ENCODE measurements around the gene EIF3L. TPM values are rescaled to one million over a fixed set of nuclear protein-coding genes. Genes with fewer than 3 reads are reported as not detected.

The EIF3L gene
- total RNA-seq, 1 donor from 2014 or later, result 452 TPM

- Mint-ChIP-seq H3K4me3 (ENCODE audit: unreplicated experiment) (no peak overlapping the region), H3K9me3 (ENCODE audit: unreplicated experiment) (no peaks in the 10 kb centered on the region), H3K36me3 (ENCODE audit: unreplicated experiment) (peaks cover 18% of the 10 kb centered on the region), H3K27ac (ENCODE audit: unreplicated experiment) (no peak overlapping the region), H3K4me1 (ENCODE audit: unreplicated experiment) (peaks cover 3% of the 10 kb centered on the region), H3K27me3 (ENCODE audit: unreplicated experiment) (no peaks in the 10 kb centered on the region)
- no peak for DNase-seq (ENCODE audit: extremely low spot score, unreplicated experiment)
- TF ChIP-seq CTCF (IDR thresholded peaks at IDR 0.05), result no peak
Measured at GRCh38 chr22:37925330-37925729, 76.1 kb downstream of the EIF3L start.

DNA sequence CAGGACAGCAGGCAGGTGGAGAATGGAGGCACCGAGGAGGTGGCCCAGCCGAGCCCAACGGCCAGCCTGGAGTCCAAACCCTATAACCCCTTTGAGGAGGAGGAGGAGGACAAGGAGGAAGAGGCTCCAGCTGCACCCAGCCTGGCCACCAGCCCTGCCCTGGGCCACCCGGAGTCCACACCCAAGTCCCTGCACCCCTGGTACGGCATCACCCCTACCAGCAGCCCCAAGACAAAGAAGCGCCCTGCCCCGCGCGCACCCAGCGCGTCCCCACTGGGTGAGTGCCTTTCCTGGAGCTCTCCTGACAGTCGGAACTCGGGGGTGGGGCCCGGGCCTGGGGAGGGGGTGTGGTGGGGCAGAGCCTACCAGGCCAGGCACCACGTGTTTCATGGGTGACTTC is 76.5 kb downstream of the EIF3L start:
- no peak for DNase-seq (ENCODE audit: extremely low spot score, unreplicated experiment)
- H3K9me3 Mint-ChIP-seq (ENCODE audit: unreplicated experiment), result no peaks in the 10 kb centered on the region

GRCh38 chr22:37926358-37926757 is 77.1 kb downstream of the EIF3L start:
- Mint-ChIP-seq H3K27ac (ENCODE audit: unreplicated experiment) (no peak overlapping the region), H3K36me3 (ENCODE audit: unreplicated experiment) (peaks cover 18% of the 10 kb centered on the region), H3K9me3 (ENCODE audit: unreplicated experiment) (no peaks in the 10 kb centered on the region), H3K27me3 (ENCODE audit: unreplicated experiment) (no peaks in the 10 kb centered on the region), H3K4me1 (ENCODE audit: unreplicated experiment) (peaks cover 11% of the 10 kb centered on the region), H3K4me3 (ENCODE audit: unreplicated experiment) (no peak overlapping the region)
- no peak for DNase-seq (ENCODE audit: extremely low spot score, unreplicated experiment)
- no peak for TF ChIP-seq CTCF (IDR thresholded peaks at IDR 0.05)

More for the DNA sequence above, 76.5 kb downstream of the EIF3L start:
- Mint-ChIP-seq H3K27me3 (ENCODE audit: unreplicated experiment) (no peaks in the 10 kb centered on the region), H3K27ac (ENCODE audit: unreplicated experiment) (no peak overlapping the region), H3K4me3 (ENCODE audit: unreplicated experiment) (no peak overlapping the region), H3K36me3 (ENCODE audit: unreplicated experiment) (peaks cover 18% of the 10 kb centered on the region), H3K4me1 (ENCODE audit: unreplicated experiment) (peaks cover 7% of the 10 kb centered on the region)
- no peak for TF ChIP-seq CTCF (IDR thresholded peaks at IDR 0.05)

- no peak overlapping the region for H3K4me3 Mint-ChIP-seq (ENCODE audit: unreplicated experiment)
- H3K27me3 Mint-ChIP-seq (ENCODE audit: unreplicated experiment), result no peaks in the 10 kb centered on the region
- peaks cover 16% of the 10 kb centered on the region for H3K4me1 Mint-ChIP-seq (ENCODE audit: unreplicated experiment)
- no peaks in the 10 kb centered on the region for H3K9me3 Mint-ChIP-seq (ENCODE audit: unreplicated experiment)
- no peak for TF ChIP-seq CTCF (IDR thresholded peaks at IDR 0.05)
- no peak for DNase-seq (ENCODE audit: extremely low spot score, unreplicated experiment)
- H3K36me3 Mint-ChIP-seq (ENCODE audit: unreplicated experiment), result peaks cover 18% of the 10 kb centered on the region
- no peak overlapping the region for H3K27ac Mint-ChIP-seq (ENCODE audit: unreplicated experiment)
Measured at GRCh38 chr22:37926771-37927636, 77.8 kb downstream of the EIF3L start.

DNA sequence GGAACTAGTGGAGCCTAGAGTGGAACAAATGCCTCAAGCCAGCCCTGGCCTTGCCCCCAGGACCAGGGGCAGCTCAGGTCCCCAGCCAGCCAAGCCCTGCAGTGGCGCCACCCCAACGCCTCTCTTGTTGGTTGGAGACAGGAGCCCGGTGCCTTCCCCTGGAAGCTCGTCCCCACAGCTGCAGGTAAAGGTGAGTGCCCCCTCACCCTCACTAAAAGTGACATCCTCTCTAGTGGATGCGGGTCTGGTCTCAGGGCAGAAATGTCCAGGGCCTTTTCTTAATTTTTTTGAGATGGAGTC is 78.4 kb downstream of the EIF3L start:
- peaks cover 17% of the 10 kb centered on the region for H3K4me1 Mint-ChIP-seq (ENCODE audit: unreplicated experiment)
- H3K4me3 Mint-ChIP-seq (ENCODE audit: unreplicated experiment), result no peak overlapping the region
- no peak for DNase-seq (ENCODE audit: extremely low spot score, unreplicated experiment)
- H3K27me3 Mint-ChIP-seq (ENCODE audit: unreplicated experiment), result no peaks in the 10 kb centered on the region
- peaks cover 18% of the 10 kb centered on the region for H3K36me3 Mint-ChIP-seq (ENCODE audit: unreplicated experiment)
- TF ChIP-seq CTCF (IDR thresholded peaks at IDR 0.05), result no peak
- H3K9me3 Mint-ChIP-seq (ENCODE audit: unreplicated experiment), result no peaks in the 10 kb centered on the region
- no peak overlapping the region for H3K27ac Mint-ChIP-seq (ENCODE audit: unreplicated experiment)

Measured in osteocyte (in vitro differentiated cells).